ENCODE measurements around the gene KIF19. TPM values are rescaled to one million over a fixed set of nuclear protein-coding genes. Genes with fewer than 3 reads are reported as not detected.

The KIF19 gene
- total RNA-seq, 1 donor from 2014 or later: 0.23 TPM

- TF ChIP-seq, protein P1, sequence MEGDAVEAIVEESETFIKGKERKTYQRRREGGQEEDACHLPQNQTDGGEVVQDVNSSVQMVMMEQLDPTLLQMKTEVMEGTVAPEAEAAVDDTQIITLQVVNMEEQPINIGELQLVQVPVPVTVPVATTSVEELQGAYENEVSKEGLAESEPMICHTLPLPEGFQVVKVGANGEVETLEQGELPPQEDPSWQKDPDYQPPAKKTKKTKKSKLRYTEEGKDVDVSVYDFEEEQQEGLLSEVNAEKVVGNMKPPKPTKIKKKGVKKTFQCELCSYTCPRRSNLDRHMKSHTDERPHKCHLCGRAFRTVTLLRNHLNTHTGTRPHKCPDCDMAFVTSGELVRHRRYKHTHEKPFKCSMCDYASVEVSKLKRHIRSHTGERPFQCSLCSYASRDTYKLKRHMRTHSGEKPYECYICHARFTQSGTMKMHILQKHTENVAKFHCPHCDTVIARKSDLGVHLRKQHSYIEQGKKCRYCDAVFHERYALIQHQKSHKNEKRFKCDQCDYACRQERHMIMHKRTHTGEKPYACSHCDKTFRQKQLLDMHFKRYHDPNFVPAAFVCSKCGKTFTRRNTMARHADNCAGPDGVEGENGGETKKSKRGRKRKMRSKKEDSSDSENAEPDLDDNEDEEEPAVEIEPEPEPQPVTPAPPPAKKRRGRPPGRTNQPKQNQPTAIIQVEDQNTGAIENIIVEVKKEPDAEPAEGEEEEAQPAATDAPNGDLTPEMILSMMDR (IDR thresholded peaks at IDR 0.05): no peak
- DNase-seq (no peak), ATAC-seq (no peak)
- intact Hi-C loops (cut with DNase I): no loop called here
- H3K9me3 ChIP-seq: no peaks in the 10 kb centered on the region
- no peak overlapping the region for H3K27ac ChIP-seq
- H3K27me3 ChIP-seq: peaks cover 22% of the 10 kb centered on the region
- no peaks in the 10 kb centered on the region for H3K36me3 ChIP-seq
- no peak overlapping the region for H3K4me3 ChIP-seq
- peaks cover 9% of the 10 kb centered on the region for H3K4me1 ChIP-seq
Measured at GRCh38 chr17:74330446-74330845, 4.4 kb downstream of the KIF19 start.

GRCh38 chr17:74332017-74332650 lies 6.1 kb downstream of the KIF19 start:
- Histone ChIP-seq H3K27me3 (peaks cover 9% of the 10 kb centered on the region), H3K4me1 (no peaks in the 10 kb centered on the region), H3K4me3 (no peak overlapping the region), H3K27ac (no peak overlapping the region), H3K9me3 (no peaks in the 10 kb centered on the region), H3K36me3 (no peaks in the 10 kb centered on the region)
- ATAC-seq (no peak), DNase-seq (no peak)
- TF ChIP-seq, protein P1 (IDR thresholded peaks at IDR 0.05): no peak
- intact Hi-C loops (cut with DNase I): no loop called here

DNA sequence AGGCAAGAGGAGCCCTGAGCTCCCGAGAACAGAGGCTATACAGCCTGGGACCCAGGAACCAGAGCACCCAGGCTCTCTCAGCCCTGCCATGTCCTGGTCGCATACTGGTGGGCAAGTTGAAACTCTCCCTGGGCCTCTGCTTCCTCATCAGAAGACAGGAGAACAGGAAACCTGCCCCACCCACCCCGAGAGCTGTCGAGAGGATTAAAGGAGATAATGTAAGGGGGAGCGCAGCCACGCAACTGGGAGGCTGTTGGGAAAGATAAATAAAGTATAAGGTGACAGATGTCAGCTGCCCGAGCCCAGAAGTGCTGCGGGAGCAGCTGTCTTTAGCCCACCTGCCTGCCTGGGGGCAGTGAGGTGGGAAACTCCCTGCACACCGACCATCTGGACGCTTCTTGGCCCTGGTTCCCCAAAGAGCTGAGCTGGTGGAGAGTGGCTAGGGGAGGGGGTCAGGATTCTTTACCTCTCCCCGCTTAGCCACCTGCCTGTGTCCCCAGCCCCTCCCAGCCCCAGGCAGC lies 6.8 kb downstream of the KIF19 start:
- no peak overlapping the region for H3K27ac ChIP-seq
- no peaks in the 10 kb centered on the region for H3K9me3 ChIP-seq
- H3K4me1 ChIP-seq: no peaks in the 10 kb centered on the region
- H3K27me3 ChIP-seq: peaks cover 8% of the 10 kb centered on the region
- H3K4me3 ChIP-seq: no peak overlapping the region
- TF ChIP-seq, protein P1 (IDR thresholded peaks at IDR 0.05): no peak
- intact Hi-C loops (cut with DNase I): no loop called here
- ATAC-seq: no peak
- no peaks in the 10 kb centered on the region for H3K36me3 ChIP-seq
- DNase-seq: no peak

- Histone ChIP-seq H3K27ac (no peak overlapping the region), H3K4me1 (no peaks in the 10 kb centered on the region), H3K36me3 (no peaks in the 10 kb centered on the region), H3K9me3 (no peaks in the 10 kb centered on the region), H3K27me3 (peaks cover 8% of the 10 kb centered on the region), H3K4me3 (no peak overlapping the region)
- DNase-seq (no peak), ATAC-seq (no peak)
- TF ChIP-seq, protein P1 (IDR thresholded peaks at IDR 0.05): no peak
- intact Hi-C loops (cut with DNase I): no loop called here
Measured at GRCh38 chr17:74334393-74335039, 8.5 kb downstream of the KIF19 start.

- TF ChIP-seq, protein P1 (IDR thresholded peaks at IDR 0.05): no peak
- no peak overlapping the region for H3K4me3 ChIP-seq
- DNase-seq: no peak
- peaks cover 8% of the 10 kb centered on the region for H3K27me3 ChIP-seq
- no peaks in the 10 kb centered on the region for H3K36me3 ChIP-seq
- no peaks in the 10 kb centered on the region for H3K4me1 ChIP-seq
- intact Hi-C loops (cut with DNase I): no loop called here
- no peaks in the 10 kb centered on the region for H3K9me3 ChIP-seq
- no peak overlapping the region for H3K27ac ChIP-seq
- no peak for ATAC-seq
Measured at GRCh38 chr17:74335529-74336062, 9.6 kb downstream of the KIF19 start.
